Measurements from ENCODE around the gene UBC. TPM values are rescaled to one million over a fixed set of nuclear protein-coding genes. Genes with fewer than 3 reads are reported as not detected.
A peak's percentile ranks its signal among the peaks of the same experiment; 100 is the strongest.

The UBC gene
- total and polyA plus RNA-seq, 9 of the 15 experiments (the other 6 are each of a cell fraction or from before 2014, with no cell fraction given): 533 to 1,153 (median 813) TPM

- TF ChIP-seq SIX5 (IDR thresholded peaks at IDR 0.05; ENCODE audit: borderline replicate concordance in 1 of 2, insufficient read depth in 1 of 2, low read depth in 1 of 2, low read length in 2 of 2) (no peak), KLF6 (CRISPR knock-in tag; IDR thresholded peaks at IDR 0.05; ENCODE audit: borderline replicate concordance) (0 out of 2 replicates have a peak, but pooled peaks have one; percentile 18), SMAD4 (CRISPR knock-in tag; conservative IDR thresholded peaks at IDR 0.05) (no peak; the same call in 1 of the 2 replicates), BDP1 (IDR thresholded peaks at IDR 0.05; ENCODE audit: insufficient read depth, insufficient read length) (peak; percentile 71), MAZ (CRISPR knock-in tag; conservative IDR thresholded peaks at IDR 0.05 in 1 of 2, IDR thresholded peaks at IDR 0.05 in 1 of 2) (peak in 1 of 2 experiments; percentile 52; a peak in 1 of 4 replicates), CHD1 (IDR thresholded peaks at IDR 0.05; ENCODE audit: low read length) (no peak), POU5F1 (IDR thresholded peaks at IDR 0.05; ENCODE audit: borderline replicate concordance, low read depth, low read length, partially characterized antibody) (no peak), SAP30 (IDR thresholded peaks at IDR 0.05; ENCODE audit: borderline replicate concordance, insufficient read depth, low read depth, low read length, poor library complexity, severe bottlenecking) (no peak), MXI1 (IDR thresholded peaks at IDR 0.05; ENCODE audit: low read depth, low read length) (no peak; the same call in 1 of the 2 replicates), ZNF444 (CRISPR knock-in tag; IDR thresholded peaks at IDR 0.05) (no peak), SOX6 (IDR thresholded peaks at IDR 0.05) (peak; percentile 27; the same call in 1 of the 2 replicates), NUFIP1 (IDR thresholded peaks at IDR 0.05; ENCODE audit: partially characterized antibody) (no peak), ZNF212 (CRISPR knock-in tag; IDR thresholded peaks at IDR 0.05) (no peak), AFF1 (IDR thresholded peaks at IDR 0.05; ENCODE audit: low read depth in 1 of 2, partially characterized antibody in 2 of 2) (peak in 1 of 2 experiments; percentile 77), STAT5A (IDR thresholded peaks at IDR 0.05; ENCODE audit: borderline replicate concordance, low read length) (no peak; the same call in 1 of the 2 replicates), ZNF785 (CRISPR knock-in tag; IDR thresholded peaks at IDR 0.05) (no peak), SP2 (IDR thresholded peaks at IDR 0.05; ENCODE audit: extremely low read depth, low read depth, low read length, poor library complexity, severe bottlenecking) (no peak), ARID1B (IDR thresholded peaks at IDR 0.05) (peak; percentile 9; the same call in 1 of the 2 replicates), ETV5 (CRISPR knock-in tag; IDR thresholded peaks at IDR 0.05; ENCODE audit: low read depth) (no peak), ZNF639 (CRISPR knock-in tag; conservative IDR thresholded peaks at IDR 0.05 in 1 of 2, IDR thresholded peaks at IDR 0.05 in 1 of 2) (peak in 1 of 2 experiments; percentile 40; a peak in 1 of 4 replicates), SMARCC2 (IDR thresholded peaks at IDR 0.05; ENCODE audit: low read depth) (no peak)
Measured at GRCh38 chr12:124927201-124928094, 13.0 kb upstream of the UBC start (continued).

Measured in K562 (cell line).